PFSK-1 (cell line): Measurements from ENCODE around the gene RGS9. TPM values are rescaled to one million over a fixed set of nuclear protein-coding genes. Genes with fewer than 3 reads are reported as not detected.
A peak's percentile ranks its signal among the peaks of the same experiment; 100 is the strongest.

Experiments
- FOXP2 ChIP-seq: optimal IDR thresholded peaks from 2 replicates; pipeline ENCODE3; 2011; ENCODE audit warnings: borderline replicate concordance, control low read depth, inconsistent platforms; ENCODE audit not compliant: insufficient read depth; ENCODE audit errors: extremely low read length, extremely low read depth
- POLR2AphosphoS5 ChIP-seq: IDR thresholded peaks from 2 replicates; pipeline ENCODE4 v1.6.1; 2012; ENCODE audit warnings: low read depth, mild to moderate bottlenecking, control low read depth, low read length, moderate library complexity
- REST ChIP-seq, 2 experiments: IDR thresholded peaks; 2 replicates each; pipeline versions ENCODE4 v1.6.1 to v1.8.0; 2011 to 2012; ENCODE audit warnings: low read depth in 2 of 2, low read length in 2 of 2, control low read depth in 1 of 2, inconsistent platforms in 1 of 2, mild to moderate bottlenecking in 1 of 2, moderate library complexity in 1 of 2; ENCODE audit not compliant: insufficient read depth in 1 of 2
- SIN3A ChIP-seq: IDR thresholded peaks from 2 replicates; pipeline ENCODE4 v1.6.1; 2012; ENCODE audit warnings: mild to moderate bottlenecking, low read length, moderate library complexity, borderline replicate concordance; ENCODE audit not compliant: insufficient read depth
- TAF1 ChIP-seq: IDR thresholded peaks from 2 replicates; pipeline ENCODE4 v1.6.1; 2012; ENCODE audit warnings: low read length, control low read depth, borderline replicate concordance; ENCODE audit not compliant: insufficient read depth
- polyA plus RNA-seq: library from polyadenylated mRNA; unstranded; fragments of >200 nt; gene quantifications from one replicate; pipeline ENCODE4 v1.2.1, GENCODE V29; 2012; ENCODE audit warnings: low read depth, missing spikeins; ENCODE audit not compliant: insufficient read length

RGS9 gene
- 12.1 TPM for polyA plus RNA-seq

GRCh38 chr17:65137021-65137939 lies at the start of gene RGS9:
RGS9 (plus strand) TSS chr17:65137370; CDS start chr17:65137541, 171 bp downstream.
- TF ChIP-seq FOXP2 (peak; percentile 34), TAF1 (no peak)

GRCh38 chr17:65088621-65089360 lies 48.4 kb upstream of the RGS9 start:
- no peak for TF ChIP-seq REST (IDR thresholded peaks at IDR 0.05; ENCODE audit: insufficient read depth in 1 of 2, low read depth in 2 of 2, low read length in 2 of 2)
- no peak for TF ChIP-seq SIN3A
- TF ChIP-seq POLR2AphosphoS5, result no peak
- no peak for TF ChIP-seq TAF1
- no peak for TF ChIP-seq FOXP2

- TF ChIP-seq REST (IDR thresholded peaks at IDR 0.05; ENCODE audit: insufficient read depth in 1 of 2, low read depth in 2 of 2, low read length in 2 of 2), result no peak
- TF ChIP-seq SIN3A, result no peak
- no peak for TF ChIP-seq POLR2AphosphoS5
- TF ChIP-seq FOXP2, result no peak
- no peak for TF ChIP-seq TAF1
These were observed 44.9 kb upstream of the RGS9 start for GRCh38 chr17:65092262-65092661.

GRCh38 chr17:65093930-65094329 lies 43.2 kb upstream of the RGS9 start:
- TF ChIP-seq TAF1 (no peak), REST (IDR thresholded peaks at IDR 0.05; ENCODE audit: insufficient read depth in 1 of 2, low read depth in 2 of 2, low read length in 2 of 2) (no peak), SIN3A (no peak), POLR2AphosphoS5 (no peak), FOXP2 (no peak)

GRCh38 chr17:65095465-65095864 lies 41.7 kb upstream of the RGS9 start:
- TF ChIP-seq FOXP2, result no peak
- TF ChIP-seq POLR2AphosphoS5, result no peak
- TF ChIP-seq TAF1, result no peak
